Erythroblast (primary cell): ENCODE measurements around the gene CACNA1C.

Experiments
- GATA1 ChIP-seq: IDR thresholded peaks from 2 replicates; pipeline ENCODE4 v1.6.1; 2011; ENCODE audit warnings: low read depth, mild to moderate bottlenecking, control low read depth, low read length, moderate library complexity
- POLR2A ChIP-seq: IDR thresholded peaks from 2 replicates; pipeline ENCODE4 v1.6.1; 2011; ENCODE audit warnings: mild to moderate bottlenecking, low read length

GRCh38 chr12:2097617-2098016, 44.8 kb downstream of the CACNA1C start:
- TF ChIP-seq POLR2A (no peak), GATA1 (no peak)
